IPS DF 19.7 (cell line): ENCODE data around the gene UBE3C.

Experiments used
- DNase-seq: peaks from one replicate; pipeline ENCODE4 v3.0.0-alpha.2; 2013; ENCODE audit warnings: low read depth, low spot score

Gene UBE3C

DNA sequence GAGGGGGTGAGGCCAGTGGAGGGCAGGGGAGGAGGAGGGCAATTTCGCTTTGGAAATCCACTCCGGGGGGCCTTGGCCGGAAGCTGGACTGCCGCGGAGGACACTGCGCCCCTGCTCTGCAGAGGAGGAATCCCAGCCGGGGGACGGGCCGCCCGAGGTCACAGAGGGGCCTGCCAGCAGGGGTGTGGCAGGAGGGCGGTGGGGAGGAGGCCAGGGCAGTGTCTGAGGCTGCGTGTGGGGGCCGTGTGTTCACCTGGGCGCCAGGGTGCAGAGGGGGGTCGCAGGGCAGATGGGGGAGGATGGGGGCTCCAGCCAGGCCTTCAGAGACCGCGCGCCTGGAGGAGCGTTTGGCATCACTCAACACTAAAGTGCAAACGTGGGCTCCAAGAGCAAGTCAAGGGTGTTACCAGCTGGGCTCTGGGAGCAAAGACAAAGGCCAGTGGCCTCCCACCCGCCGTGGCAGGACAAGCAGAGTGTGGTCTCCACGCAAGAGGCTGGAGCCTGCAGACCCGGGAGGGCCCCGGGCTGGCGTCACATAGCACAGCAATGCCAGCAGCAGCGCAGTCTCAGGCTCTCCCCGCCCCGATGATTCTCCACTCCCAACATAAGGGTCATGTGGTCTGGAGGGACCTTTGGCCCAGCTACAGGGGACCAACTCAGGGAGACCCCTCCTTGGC lies 152.8 kb downstream of the UBE3C start:
- DNase-seq, result no peak

DNA sequence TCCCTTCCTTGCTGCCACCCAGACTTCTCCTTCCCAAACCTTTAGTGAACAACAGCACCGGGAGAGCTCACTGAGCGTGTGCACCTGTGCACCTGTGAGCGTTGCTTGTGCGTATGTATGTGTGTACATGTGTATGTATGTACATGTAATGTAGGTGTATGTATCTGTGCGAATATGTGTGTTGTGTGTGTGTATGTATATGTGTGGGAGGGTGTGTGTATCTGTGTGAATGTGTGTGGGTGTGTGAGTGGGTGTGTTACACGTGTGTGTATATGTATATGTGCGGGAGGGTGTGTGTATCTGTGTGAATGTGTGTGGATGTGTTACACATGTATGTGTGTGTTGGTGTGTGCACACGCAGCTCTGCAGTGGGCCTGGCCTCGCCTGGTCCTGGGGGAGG lies 153.5 kb downstream of the UBE3C start:
- no peak for DNase-seq

DNA sequence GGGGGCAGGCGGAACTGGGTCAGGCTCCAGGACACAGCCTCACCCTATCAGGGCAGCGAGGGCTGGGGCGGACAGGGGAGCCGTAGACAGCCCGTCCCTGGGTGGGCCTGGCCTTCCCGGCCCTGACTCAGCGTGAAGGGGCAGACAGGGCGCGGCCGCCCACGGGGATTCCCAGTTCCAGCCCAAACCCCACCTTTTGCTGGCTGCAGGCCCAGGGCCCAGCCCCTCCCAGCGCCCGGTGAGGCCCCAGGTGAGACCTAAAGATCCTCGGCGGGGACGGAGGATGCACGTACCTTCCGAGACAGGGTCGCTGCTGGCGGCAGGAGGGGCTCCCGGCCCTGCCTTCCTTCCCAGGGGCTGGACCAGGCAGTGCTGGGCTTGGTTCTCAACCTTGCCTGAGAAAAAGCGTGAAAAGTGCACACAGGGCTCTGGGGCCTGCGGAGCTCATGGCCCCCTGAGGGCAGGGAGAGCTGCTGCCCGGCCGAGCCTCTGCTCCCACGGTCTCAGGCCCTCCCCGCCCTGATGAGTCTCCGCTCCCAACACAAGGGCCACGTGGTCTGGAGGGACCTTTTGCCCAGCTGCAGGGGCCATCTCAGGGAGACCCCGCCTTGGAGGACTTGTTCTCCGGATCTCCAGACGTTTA lies 154.2 kb downstream of the UBE3C start:
- no peak for DNase-seq

DNA sequence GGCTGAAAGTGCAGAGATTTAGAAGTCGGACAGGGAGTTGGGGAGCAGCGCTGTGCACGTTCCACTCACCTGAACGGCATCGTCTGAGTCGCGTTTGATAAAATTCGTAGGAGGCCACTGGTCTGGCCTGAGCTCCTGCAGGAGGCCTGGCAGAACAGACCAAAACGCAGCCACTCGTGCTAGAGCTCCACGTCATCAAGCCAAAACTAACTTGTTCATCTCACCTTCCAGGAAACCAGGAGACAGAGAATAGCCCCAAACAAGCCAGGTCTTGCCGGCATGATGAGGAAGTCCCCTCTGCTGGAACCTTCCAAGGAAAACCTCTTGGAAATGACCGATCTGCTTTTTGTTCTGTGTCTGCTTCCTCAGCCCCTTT lies 154.7 kb downstream of the UBE3C start:
- no peak for DNase-seq

DNA sequence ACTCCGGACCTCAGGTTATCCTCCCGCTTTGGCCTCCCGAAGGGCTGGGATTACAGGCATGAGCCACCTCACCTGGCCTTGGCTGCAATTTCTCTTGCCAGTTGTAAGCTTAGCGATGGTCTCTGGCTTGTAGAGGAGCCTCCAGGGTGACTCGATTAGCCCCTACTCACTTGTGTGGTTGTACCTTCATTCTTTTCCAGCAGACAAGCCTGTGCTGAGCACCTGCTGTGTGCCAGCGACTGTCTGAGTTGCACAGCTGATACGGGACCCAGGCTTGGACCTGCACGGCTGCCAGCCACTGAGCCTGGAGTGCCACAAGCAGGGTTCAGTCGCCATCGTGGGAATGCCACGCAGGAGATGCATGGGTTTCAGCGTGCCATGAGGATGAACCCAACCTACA lies 156.0 kb downstream of the UBE3C start:
- DNase-seq, result no peak

DNA sequence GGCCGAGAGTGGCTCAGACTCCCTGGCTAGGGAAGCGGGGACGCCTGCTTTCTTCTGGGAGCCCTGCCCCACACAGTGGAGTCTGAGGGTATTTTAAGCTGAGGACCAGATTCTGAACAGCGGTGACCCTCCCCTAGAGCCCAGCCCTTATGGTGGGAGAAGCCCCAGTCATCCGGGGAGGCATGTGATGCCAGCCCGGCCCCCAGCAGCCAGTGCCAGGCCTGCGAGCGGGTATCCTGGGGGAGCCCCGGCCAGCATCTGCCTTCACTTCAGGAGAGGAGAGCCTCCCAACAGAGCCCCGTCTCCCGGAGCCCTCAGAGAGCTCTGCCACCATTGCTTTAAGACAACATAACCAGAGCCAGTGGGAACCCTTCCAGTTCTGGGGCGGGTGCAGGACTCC lies 156.6 kb downstream of the UBE3C start:
- DNase-seq, result no peak

DNA sequence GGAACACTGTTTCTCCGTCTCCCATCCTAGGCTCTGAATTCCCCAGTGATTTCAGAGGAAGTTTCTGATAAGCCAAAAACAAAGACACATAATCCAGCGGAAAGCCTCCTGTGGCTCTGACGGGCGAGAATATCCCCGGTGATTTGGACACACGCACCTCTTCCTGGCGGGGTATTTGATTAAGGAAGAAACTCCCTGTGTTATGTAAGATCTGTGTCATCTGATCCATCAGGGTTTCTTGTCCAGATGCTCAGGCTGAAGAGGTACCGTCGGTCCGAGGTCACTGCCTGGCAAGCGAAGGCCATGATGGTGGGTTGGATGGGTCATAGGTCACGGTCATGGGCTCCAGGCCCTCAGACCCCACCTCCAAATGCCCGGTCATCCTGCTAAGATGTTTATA lies 158.5 kb downstream of the UBE3C start:
- no peak for DNase-seq

DNA sequence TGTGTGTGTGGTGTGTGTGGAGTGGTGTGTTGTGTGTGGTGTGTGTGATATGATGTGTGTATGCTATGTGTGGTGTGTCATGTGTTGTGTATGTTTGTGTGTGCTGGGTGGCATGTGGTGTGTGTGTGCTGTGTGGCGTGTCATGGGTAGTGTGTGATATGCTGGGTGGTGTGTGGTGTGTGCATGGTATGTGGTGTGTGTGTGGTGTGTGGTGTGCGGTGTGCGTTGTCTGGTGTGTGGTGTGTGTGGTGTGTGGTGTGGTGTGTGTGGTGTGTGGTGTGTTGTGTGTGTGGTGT lies 160.5 kb downstream of the UBE3C start:
- DNase-seq, result no peak

DNA sequence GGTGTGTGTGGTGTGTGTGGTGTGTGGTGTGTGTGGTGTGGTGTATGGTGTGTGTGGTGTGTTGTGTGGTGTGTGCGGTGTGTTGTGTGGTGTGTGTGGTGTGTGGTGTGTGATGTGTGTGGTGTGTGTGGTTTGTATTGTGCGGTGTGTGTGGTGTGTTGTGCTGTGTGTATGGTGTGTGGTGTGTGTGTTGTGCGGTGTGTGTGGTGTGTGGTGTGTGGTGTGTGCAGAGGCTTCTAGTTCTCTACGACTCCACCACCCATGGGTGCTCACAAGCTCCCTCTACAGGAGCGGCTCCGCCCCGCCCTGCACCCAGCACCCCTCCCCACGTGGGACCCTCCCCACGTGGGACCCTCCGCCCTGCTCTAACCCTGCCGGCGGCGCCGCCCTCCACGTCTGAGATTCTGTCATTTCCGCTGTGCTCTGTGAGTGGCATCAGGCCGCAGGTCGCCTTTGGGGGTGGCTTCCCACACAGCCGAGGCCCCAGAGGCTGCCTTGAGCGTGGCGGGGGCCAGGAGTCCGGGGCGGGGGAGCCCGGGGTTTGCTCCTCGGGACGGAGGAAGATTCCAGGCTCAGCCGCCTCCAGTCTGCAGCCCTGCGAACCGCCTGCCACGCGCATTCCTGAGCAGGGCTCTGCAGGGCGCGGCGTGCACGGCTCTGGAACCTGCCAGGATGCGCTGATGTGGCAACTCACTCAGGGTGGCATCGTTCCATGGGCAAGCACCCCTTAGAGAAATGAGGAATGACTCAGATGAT lies 161.1 kb downstream of the UBE3C start:
- no peak for DNase-seq

DNA sequence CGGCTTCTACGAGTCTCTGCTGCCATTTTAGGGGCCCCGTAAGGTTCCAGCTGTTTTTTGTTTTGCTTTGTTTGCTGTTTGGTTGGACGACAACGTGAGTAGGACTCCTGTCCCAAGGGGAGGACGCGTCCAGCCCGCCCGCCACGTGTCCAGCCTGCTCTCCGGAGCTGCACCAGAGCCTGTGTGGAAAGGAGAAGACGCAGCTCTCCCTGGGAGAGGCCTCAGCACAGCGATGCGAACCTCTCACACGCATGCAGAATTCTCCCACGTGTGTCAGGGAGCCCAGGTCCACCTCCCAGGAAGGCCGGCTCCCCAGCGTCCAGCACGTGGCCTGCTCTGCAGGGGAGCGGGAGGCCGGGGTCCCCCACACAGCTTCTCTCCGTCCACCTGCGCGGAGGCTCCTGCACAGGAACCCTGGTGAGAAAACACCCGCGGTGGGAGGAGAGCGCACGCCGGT lies 161.7 kb downstream of the UBE3C start:
- no peak for DNase-seq

DNA sequence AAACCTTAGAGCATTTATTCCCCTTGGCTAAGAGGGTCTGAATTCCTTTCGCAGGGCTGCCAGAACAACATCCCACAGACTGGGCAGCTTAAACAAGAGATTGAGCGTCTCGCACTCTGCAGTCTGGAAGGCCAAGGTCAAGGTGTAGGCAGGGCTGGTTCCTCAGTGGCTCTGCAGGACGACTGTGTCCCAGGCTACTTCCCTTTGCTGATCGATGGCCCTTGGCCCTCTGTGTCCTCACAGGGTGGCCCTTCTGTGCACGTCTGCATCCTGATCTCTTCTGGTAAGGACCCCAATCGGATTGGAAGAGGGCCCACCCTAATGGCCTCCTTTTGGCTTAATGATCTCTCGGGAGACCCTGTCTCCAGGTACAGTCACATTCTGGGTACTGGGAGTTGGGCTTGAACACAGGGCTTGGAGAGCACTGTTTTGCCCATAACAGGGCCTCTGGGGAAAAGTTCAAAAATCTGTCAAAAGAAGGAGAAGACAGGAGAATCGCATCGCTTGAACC lies 162.9 kb downstream of the UBE3C start:
- DNase-seq, result no peak

DNA sequence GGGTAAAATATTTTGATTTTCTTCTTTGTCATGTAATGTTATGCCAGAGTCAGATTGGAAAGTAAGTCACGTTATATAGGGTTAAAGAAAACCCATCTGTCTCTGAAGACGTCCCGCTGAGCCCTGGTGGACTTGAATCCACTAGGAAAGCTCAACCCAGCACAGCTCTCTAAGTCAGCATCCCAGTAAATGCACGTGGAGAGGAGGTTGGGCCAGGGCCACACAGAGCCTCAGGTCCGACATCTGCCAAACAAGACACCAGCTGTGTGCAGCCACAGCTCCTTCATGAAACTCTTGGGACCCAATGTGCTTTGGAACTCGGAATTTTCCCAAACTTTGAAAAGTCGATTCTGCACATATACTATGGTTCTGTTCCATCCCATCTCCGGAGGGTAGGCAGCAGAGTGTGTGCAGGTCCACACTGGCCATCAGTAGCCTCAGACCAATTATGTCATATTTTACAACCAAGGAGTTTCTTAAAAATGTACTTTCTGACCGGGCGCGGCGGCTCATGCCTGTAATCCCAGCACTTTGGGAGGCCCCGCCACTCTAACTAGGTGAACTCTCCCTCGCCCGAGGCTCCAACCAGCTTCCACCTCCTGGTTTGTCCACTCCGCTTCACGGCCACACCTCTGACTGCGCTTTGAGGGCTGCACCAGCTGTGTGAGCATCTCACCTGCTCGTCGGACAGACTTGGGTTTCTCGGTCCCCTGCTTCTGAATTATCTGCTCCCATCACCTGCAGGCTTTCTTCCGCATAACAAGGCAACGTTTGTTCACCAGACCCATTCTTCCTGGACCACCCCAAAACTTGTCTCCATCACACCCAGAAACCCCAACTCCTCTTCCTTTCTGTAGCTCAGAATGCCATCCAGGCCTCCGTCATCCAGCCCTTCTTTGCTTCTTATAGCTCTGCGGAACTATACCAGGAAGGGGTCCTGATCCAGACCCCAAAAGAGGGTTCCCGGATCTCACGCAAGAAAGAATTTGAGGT lies 168.4 kb downstream of the UBE3C start:
- no peak for DNase-seq

DNA sequence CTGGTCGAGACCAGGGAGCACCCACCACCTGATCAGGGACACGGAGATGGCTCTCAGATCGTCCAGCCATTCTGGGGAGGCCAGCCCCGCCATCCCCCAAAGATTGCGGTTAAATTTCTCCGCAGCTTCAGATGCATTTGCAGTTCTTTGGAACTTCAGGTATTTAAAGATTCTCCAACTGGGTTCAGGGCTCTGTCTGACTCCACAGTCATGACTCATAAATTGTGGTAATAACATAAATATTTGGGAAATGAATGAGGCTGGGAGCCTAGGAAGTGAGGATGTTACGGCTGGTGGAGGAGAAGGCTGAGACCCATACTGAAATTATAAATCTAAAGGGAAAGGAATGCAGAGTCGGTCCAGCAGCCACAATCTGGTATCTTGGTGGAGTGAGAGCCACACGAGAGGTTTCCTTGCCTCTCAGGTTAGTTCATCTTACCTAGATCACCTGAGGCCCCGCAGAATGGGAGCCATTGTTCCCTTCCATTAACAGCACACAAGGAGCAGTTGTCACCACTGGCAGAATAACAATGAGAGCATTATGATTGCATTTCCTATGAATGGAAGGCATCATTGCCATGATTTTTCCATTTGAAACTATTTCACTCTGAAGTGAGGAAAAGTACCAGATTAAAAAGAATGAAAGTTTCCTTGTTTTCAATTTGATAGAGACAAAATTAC lies 171.4 kb downstream of the UBE3C start:
- DNase-seq, result peak; percentile 98

DNA sequence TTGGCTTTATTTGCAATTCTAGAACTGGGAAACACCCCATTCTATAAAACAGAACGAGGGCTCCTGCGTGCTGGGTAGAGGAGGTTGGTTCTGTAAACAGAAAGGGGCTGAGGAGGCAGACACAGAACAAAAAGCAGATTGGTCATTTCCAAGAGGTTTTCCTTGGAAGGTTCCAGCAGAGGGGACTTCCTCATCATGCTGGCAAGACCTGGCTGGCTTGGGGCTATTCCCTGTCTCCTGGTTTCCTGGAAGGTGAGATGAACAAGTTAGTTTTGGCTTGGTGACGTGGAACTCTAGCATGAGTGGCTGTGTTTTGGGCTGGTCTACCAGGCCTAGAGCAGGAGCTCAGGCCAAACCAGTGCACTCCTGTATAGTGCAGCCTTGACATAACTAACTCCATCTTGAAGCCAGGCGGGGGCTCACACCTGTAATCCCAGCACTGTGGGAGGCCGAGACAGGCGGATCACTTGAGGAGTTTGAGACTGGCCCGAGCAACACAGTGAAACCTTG lies 172.0 kb downstream of the UBE3C start:
- no peak for DNase-seq

DNA sequence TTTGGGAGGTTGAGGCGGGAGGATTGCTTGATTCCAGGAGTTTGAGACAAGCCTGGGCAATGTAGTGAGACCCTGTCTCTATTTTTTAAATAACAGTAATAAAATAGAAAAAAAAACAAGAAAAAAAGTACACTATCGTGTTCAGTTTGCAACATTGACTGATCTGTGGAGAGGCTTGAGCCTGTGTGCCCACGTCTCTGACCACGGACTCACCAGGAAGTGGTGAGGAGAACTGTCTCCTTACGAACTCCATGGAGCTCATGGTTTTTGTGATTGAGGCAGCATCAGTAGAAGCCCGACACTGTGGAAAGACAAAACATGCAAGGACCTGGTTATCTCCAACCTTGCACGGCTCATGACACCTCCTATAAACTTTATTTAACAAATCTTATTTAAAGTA lies 174.2 kb downstream of the UBE3C start:
- no peak for DNase-seq

DNA sequence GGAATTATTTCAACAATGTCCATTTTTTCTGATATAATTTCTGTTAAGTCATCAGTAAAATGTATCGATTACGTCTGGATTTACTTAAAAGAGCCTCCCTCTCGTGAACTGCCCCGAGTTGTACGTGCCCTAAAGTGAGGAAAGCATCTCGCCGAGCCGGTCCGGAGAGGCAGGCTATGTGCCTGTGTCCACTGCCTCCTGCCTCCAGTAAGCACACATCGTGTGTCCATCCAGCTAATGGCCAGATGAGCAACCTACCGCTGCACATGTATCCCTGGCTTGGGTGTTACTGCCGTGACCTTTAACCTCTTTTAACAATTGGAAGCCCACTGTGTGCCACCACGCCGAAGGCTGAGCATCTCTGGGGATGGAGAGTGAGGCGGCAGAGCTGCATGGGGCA lies 174.9 kb downstream of the UBE3C start:
- no peak for DNase-seq

DNA sequence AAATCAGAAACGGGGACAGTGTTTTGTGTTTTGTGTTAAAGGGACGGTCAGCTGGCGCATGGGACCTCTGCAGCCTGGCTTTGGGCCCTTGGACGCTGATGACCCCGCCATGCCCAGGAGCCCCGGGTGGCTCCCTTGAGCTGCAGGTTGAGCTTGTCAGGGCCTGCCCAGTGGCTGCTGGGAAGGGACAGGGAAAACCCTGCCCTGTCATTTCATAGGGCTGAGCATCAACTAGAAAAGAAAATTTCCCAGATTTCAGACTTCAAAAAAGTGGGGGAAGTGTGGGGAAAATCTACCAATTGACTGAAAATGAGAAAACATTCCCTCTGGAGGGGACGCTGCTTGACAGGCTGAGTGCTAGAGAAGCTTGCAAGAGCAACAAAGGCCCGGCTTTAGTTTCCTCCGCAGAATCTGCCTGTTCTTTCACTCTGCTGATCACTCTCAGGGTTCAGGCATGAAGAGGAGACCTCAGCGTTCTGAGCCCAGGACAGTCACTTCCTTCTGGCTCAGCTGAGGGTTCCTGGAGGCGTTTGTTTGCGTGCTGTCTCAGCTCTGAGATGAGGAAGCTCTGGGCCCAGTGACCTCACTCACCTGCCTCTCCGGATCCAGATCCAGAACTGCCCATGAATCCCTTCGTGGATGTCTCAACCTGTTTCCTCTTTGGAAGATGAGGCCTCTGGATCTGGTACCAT lies 179.4 kb downstream of the UBE3C start:
- DNase-seq, result no peak
